Neural progenitor cell (in vitro differentiated cells): ENCODE data around the gene FOXJ1. TPM values are rescaled to one million over a fixed set of nuclear protein-coding genes. Genes with fewer than 3 reads are reported as not detected.

Source experiments
- DNase-seq: peaks from one replicate; pipeline ENCODE4 v3.0.0-alpha.2; 2016; ENCODE audit warnings: low spot score
- H2AFZ ChIP-seq: fragments of 200-600 bp; sonication (generic); replicated peaks from 2 replicates; pipeline ENCODE4 v1.6.1; 2016; ENCODE audit warnings: antibody characterized with exemption
- H3F3A ChIP-seq: fragments of 200-600 bp; sonication (generic); 2 replicates; pipeline ENCODE4 v1.6.1; 2016; ENCODE audit warnings: antibody characterized with exemption, low read depth
- H3K27ac ChIP-seq: fragments of 200-600 bp; sonication (generic); 2 replicates; pipeline ENCODE4 v1.5.1; 2016; ENCODE audit warnings: mild to moderate bottlenecking
- H3K27me3 ChIP-seq: fragments of 200-600 bp; sonication (generic); 2 replicates; pipeline ENCODE4 v1.6.1; 2016; ENCODE audit warnings: mild to moderate bottlenecking, moderate library complexity
- H3K36me3 ChIP-seq: fragments of 200-600 bp; sonication (generic); 2 replicates; pipeline ENCODE4 v1.5.1; 2016
- H3K4me1 ChIP-seq: fragments of 200-600 bp; sonication (generic); 2 replicates; pipeline ENCODE4 v1.6.1; 2016; ENCODE audit warnings: mixed run types
- H3K4me2 ChIP-seq: fragments of 200-600 bp; sonication (generic); 2 replicates; pipeline ENCODE4 v1.6.1; 2016
- H3K4me3 ChIP-seq: fragments of 200-600 bp; sonication (generic); 2 replicates; pipeline ENCODE4 v1.5.1; 2016
- H3K79me2 ChIP-seq: fragments of 200-600 bp; sonication (generic); 2 replicates; pipeline ENCODE4 v1.6.1; 2016; ENCODE audit warnings: low read depth
- H3K9ac ChIP-seq: fragments of 200-600 bp; sonication (generic); 2 replicates; pipeline ENCODE4 v1.6.1; 2016
- H3K9me3 ChIP-seq: fragments of 200-600 bp; sonication (generic); 2 replicates; pipeline ENCODE4 v1.5.1; 2016; ENCODE audit warnings: low read depth
- H4K20me1 ChIP-seq: fragments of 200-600 bp; sonication (generic); 2 replicates; pipeline ENCODE4 v1.6.1; 2016; ENCODE audit warnings: low read depth
- H3K27ac Mint-ChIP-seq: 3 replicates; pipeline ENCODE4 v1.8.0; 2021; ENCODE audit warnings: mixed read lengths
- H3K27me3 Mint-ChIP-seq: 2 replicates; pipeline ENCODE4 v1.8.0; 2022; ENCODE audit warnings: low read depth, mild to moderate bottlenecking, inconsistent platforms, moderate library complexity, mixed read lengths; ENCODE audit not compliant: insufficient read depth
- H3K36me3 Mint-ChIP-seq: 3 replicates; pipeline ENCODE4 v1.8.0; 2021; ENCODE audit warnings: mixed read lengths
- H3K4me1 Mint-ChIP-seq: 3 replicates; pipeline ENCODE4 v1.8.0; 2021; ENCODE audit warnings: mixed read lengths
- H3K4me3 Mint-ChIP-seq: 3 replicates; pipeline ENCODE4 v1.8.0; 2021; ENCODE audit warnings: mild to moderate bottlenecking, moderate library complexity, mixed read lengths
- H3K9me3 Mint-ChIP-seq: 3 replicates; pipeline ENCODE4 v1.8.0; 2020; ENCODE audit warnings: mixed read lengths
- EZH2 ChIP-seq: fragments of 200-600 bp; sonication (generic); IDR thresholded peaks from 2 replicates; pipeline ENCODE4 v1.6.1; 2017; ENCODE audit warnings: antibody characterized with exemption, mild to moderate bottlenecking, moderate library complexity
- EZH2phosphoT487 ChIP-seq: fragments of 200-600 bp; sonication (generic); IDR thresholded peaks from 2 replicates; pipeline ENCODE4 v1.6.1; 2017; ENCODE audit warnings: antibody characterized with exemption
- total RNA-seq: library from RNA; depleted of rRNA; stranded (reverse); fragments of >200 nt; gene quantifications from 2 replicates; pipeline ENCODE4 v1.2.3, GENCODE V29; 2015; ENCODE audit warnings: low replicate concordance
- TF ChIP-seq, protein P1 (sequence below): fragments of 200-600 bp; sonication (generic); IDR thresholded peaks from 2 replicates; pipeline ENCODE4 v1.5.1; 2017; ENCODE audit warnings: antibody characterized with exemption, mild to moderate bottlenecking

FOXJ1 gene
- total RNA-seq, 1 donor from 2014 or later, result 0.49 TPM

DNA sequence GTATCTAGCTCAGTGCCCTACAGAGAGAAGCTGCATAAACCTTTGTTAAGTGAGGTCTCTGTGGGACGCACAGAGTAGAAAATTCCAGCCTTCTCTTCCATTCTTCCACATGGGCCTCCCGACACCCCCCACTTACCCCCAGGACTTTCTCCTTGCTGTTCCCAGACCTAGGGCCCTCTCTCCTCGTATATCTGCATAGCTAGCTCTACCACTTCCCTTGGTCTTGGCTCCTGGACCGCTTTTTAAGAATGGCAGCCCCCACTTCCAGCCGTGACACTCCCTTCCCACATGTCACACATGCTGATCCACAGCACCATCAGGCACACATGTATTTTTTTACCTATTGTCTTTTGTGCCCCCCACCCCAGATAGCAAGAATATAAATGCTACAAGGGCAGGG lies 16.7 kb upstream of the FOXJ1 start:
- Histone ChIP-seq H3K4me2 (no peak overlapping the region), H3K4me3 (no peak overlapping the region), H3K4me1 (peaks cover 23% of the 10 kb centered on the region), H3K79me2 (no peaks in the 10 kb centered on the region), H3K27me3 (no peaks in the 10 kb centered on the region), H3K9me3 (no peaks in the 10 kb centered on the region), H3K36me3 (no peaks in the 10 kb centered on the region), H3K27ac (no peak overlapping the region), H3F3A (peaks cover 8% of the 10 kb centered on the region), H3K9ac (no peak overlapping the region), H4K20me1 (no peaks in the 10 kb centered on the region), H2AFZ (no peak overlapping the region)
- Mint-ChIP-seq H3K9me3 (no peaks in the 10 kb centered on the region), H3K27ac (peak overlapping the region; percentile 38), H3K36me3 (peaks cover 7% of the 10 kb centered on the region), H3K4me3 (no peak overlapping the region), H3K4me1 (peaks cover 7% of the 10 kb centered on the region), H3K27me3 (no peaks in the 10 kb centered on the region)
- no peak for DNase-seq
- TF ChIP-seq, protein P1, sequence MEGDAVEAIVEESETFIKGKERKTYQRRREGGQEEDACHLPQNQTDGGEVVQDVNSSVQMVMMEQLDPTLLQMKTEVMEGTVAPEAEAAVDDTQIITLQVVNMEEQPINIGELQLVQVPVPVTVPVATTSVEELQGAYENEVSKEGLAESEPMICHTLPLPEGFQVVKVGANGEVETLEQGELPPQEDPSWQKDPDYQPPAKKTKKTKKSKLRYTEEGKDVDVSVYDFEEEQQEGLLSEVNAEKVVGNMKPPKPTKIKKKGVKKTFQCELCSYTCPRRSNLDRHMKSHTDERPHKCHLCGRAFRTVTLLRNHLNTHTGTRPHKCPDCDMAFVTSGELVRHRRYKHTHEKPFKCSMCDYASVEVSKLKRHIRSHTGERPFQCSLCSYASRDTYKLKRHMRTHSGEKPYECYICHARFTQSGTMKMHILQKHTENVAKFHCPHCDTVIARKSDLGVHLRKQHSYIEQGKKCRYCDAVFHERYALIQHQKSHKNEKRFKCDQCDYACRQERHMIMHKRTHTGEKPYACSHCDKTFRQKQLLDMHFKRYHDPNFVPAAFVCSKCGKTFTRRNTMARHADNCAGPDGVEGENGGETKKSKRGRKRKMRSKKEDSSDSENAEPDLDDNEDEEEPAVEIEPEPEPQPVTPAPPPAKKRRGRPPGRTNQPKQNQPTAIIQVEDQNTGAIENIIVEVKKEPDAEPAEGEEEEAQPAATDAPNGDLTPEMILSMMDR, result no peak
- TF ChIP-seq EZH2 (no peak), EZH2phosphoT487 (no peak)

DNA sequence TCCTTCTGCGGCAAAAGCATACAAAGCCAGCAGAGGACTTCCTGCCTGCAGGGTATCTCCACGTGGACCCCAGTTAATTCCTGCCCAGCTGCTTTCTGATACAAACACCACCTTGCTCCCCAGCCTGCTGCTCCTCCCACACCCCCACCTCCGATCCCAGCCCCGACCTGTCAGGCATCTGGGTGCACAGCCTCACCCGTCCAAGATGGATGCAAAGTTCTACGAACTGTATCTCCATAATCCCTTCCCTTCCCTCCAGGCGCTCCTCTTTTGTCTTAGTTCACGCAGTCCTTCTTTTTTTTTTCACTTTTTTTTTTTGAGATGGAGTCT lies 15.6 kb upstream of the FOXJ1 start:
- Mint-ChIP-seq H3K27ac (peak overlapping the region; percentile 85), H3K4me3 (no peak overlapping the region), H3K36me3 (peaks cover 7% of the 10 kb centered on the region), H3K27me3 (no peaks in the 10 kb centered on the region), H3K4me1 (peaks cover 7% of the 10 kb centered on the region), H3K9me3 (no peaks in the 10 kb centered on the region)
- H3K79me2 ChIP-seq, result no peaks in the 10 kb centered on the region
- TF ChIP-seq, protein P1, result no peak
- TF ChIP-seq EZH2, result no peak
- TF ChIP-seq EZH2phosphoT487, result no peak
- peaks cover 8% of the 10 kb centered on the region for H3F3A ChIP-seq
- H3K4me1 ChIP-seq, result peaks cover 22% of the 10 kb centered on the region
- no peak overlapping the region for H2AFZ ChIP-seq
- H3K27me3 ChIP-seq, result no peaks in the 10 kb centered on the region
- no peaks in the 10 kb centered on the region for H3K36me3 ChIP-seq
- H3K4me2 ChIP-seq, result no peak overlapping the region
- no peak overlapping the region for H3K27ac ChIP-seq
- no peak for DNase-seq
- no peaks in the 10 kb centered on the region for H4K20me1 ChIP-seq
- H3K4me3 ChIP-seq, result no peak overlapping the region
- no peaks in the 10 kb centered on the region for H3K9me3 ChIP-seq
- no peak overlapping the region for H3K9ac ChIP-seq

DNA sequence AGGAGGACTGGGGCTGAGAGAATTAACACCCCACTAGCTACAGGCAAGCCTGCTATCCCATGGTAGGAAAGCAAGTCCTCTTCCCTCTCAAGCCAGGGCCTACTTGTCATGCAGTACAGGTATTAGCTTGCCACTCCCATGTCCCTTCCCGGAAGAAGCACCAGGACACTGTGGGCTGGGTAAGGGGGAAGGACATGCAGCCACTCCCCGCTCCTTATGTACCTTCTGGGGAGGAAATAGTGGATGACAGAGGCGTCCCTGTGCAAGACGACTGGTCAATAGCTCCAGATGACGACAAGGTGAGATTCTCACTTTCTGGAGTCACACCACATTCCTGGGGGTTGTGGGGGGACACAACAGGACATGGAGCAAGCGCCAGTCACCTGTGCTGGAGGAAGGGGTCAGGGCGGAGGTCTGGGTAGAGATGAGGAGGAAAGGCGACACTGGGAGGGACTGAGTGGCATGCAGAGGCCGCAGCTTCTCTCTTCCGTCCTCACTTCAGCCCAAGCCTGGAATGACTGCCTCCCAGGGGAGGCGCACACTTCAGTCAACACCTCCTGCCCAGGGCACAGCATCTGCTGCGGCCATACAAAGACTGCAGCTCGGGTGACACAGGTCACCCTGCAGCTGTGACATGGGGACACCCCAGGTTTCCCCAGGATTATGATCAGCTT lies 15.1 kb upstream of the FOXJ1 start:
- Mint-ChIP-seq H3K4me1 (peaks cover 7% of the 10 kb centered on the region), H3K9me3 (no peaks in the 10 kb centered on the region), H3K4me3 (no peak overlapping the region), H3K36me3 (peaks cover 7% of the 10 kb centered on the region), H3K27ac (no peak overlapping the region), H3K27me3 (no peaks in the 10 kb centered on the region)
- H3K27me3 ChIP-seq, result no peaks in the 10 kb centered on the region
- TF ChIP-seq EZH2phosphoT487, result no peak
- no peak for TF ChIP-seq EZH2
- TF ChIP-seq, protein P1, result no peak
- H2AFZ ChIP-seq, result no peak overlapping the region
- no peak overlapping the region for H3K9ac ChIP-seq
- no peak overlapping the region for H3K4me2 ChIP-seq
- peaks cover 8% of the 10 kb centered on the region for H3F3A ChIP-seq
- DNase-seq, result no peak
- H3K27ac ChIP-seq, result no peak overlapping the region
- no peaks in the 10 kb centered on the region for H3K36me3 ChIP-seq
- H3K79me2 ChIP-seq, result no peaks in the 10 kb centered on the region
- no peak overlapping the region for H3K4me3 ChIP-seq
- no peaks in the 10 kb centered on the region for H4K20me1 ChIP-seq
- no peaks in the 10 kb centered on the region for H3K9me3 ChIP-seq
- peaks cover 22% of the 10 kb centered on the region for H3K4me1 ChIP-seq
